NCI-H748 treated with DMSO at 0.1 percent for 48 hours (cell line): ENCODE data around the gene MYH10.
"Not testable (repeated sequence)": the region's sequence is repeated elsewhere in the genome, so short reads cannot be mapped to it uniquely, and the experiment has no call there.

Experiments
- DNase-seq: peaks from one replicate; lab custom pipeline; 2025; lab: John Stamatoyannopoulos, UW

The MYH10 gene

GRCh38 chr17:8556074-8556473, 74.5 kb downstream of the MYH10 start:
- no peak for DNase-seq

GRCh38 chr17:8555062-8555461, 75.5 kb downstream of the MYH10 start:
- DNase-seq, result no peak

GRCh38 chr17:8552577-8553320, 77.8 kb downstream of the MYH10 start:
- no peak for DNase-seq

GRCh38 chr17:8542599-8543502, 87.7 kb downstream of the MYH10 start:
- no peak for DNase-seq

GRCh38 chr17:8539976-8540375, 90.5 kb downstream of the MYH10 start:
- not testable (repeated sequence) for DNase-seq

- DNase-seq, result no peak
Measured at GRCh38 chr17:8537734-8538133, 92.8 kb downstream of the MYH10 start.

GRCh38 chr17:8534498-8535188, 95.9 kb downstream of the MYH10 start:
- DNase-seq, result no peak

- DNase-seq, result no peak
Measured at GRCh38 chr17:8532021-8532420, 98.5 kb downstream of the MYH10 start.

GRCh38 chr17:8522577-8522976, 107.9 kb downstream of the MYH10 start:
- DNase-seq, result no peak

- no peak for DNase-seq
Measured at GRCh38 chr17:8520981-8521380, 109.5 kb downstream of the MYH10 start.

- no peak for DNase-seq
Measured at GRCh38 chr17:8518850-8519249, 111.7 kb downstream of the MYH10 start.

- no peak for DNase-seq
Measured at GRCh38 chr17:8518326-8518725, 112.2 kb downstream of the MYH10 start.

GRCh38 chr17:8514801-8515200, 115.7 kb downstream of the MYH10 start:
- DNase-seq, result no peak

GRCh38 chr17:8506145-8506544, 124.4 kb downstream of the MYH10 start:
- no peak for DNase-seq

GRCh38 chr17:8504460-8505207, 125.9 kb downstream of the MYH10 start:
- DNase-seq, result no peak

GRCh38 chr17:8503807-8504206, 126.7 kb downstream of the MYH10 start:
- no peak for DNase-seq

- DNase-seq, result no peak
Measured at GRCh38 chr17:8503368-8503767, 127.2 kb downstream of the MYH10 start.

- no peak for DNase-seq
Measured at GRCh38 chr17:8502126-8502525, 128.4 kb downstream of the MYH10 start.

GRCh38 chr17:8500609-8501008, 129.9 kb downstream of the MYH10 start:
- no peak for DNase-seq

- DNase-seq, result no peak
Measured at GRCh38 chr17:8499614-8500013, 130.9 kb downstream of the MYH10 start.

GRCh38 chr17:8499171-8499570, 131.4 kb downstream of the MYH10 start:
- DNase-seq, result no peak

GRCh38 chr17:8496081-8496480, 134.4 kb downstream of the MYH10 start:
- DNase-seq, result no peak
